Pons (tissue), 1 donor: ENCODE data around the gene SF3A1.
A peak's percentile ranks its signal among the peaks of the same experiment; 100 is the strongest.
"Not testable (repeated sequence)": the region's sequence is repeated elsewhere in the genome, so short reads cannot be mapped to it uniquely, and the experiment has no call there.

Source experiments
- DNase-seq: peaks from one replicate; pipeline ENCODE4 v3.0.0-alpha.2; 2016; ENCODE audit warnings: low spot score

Gene SF3A1, protein sequence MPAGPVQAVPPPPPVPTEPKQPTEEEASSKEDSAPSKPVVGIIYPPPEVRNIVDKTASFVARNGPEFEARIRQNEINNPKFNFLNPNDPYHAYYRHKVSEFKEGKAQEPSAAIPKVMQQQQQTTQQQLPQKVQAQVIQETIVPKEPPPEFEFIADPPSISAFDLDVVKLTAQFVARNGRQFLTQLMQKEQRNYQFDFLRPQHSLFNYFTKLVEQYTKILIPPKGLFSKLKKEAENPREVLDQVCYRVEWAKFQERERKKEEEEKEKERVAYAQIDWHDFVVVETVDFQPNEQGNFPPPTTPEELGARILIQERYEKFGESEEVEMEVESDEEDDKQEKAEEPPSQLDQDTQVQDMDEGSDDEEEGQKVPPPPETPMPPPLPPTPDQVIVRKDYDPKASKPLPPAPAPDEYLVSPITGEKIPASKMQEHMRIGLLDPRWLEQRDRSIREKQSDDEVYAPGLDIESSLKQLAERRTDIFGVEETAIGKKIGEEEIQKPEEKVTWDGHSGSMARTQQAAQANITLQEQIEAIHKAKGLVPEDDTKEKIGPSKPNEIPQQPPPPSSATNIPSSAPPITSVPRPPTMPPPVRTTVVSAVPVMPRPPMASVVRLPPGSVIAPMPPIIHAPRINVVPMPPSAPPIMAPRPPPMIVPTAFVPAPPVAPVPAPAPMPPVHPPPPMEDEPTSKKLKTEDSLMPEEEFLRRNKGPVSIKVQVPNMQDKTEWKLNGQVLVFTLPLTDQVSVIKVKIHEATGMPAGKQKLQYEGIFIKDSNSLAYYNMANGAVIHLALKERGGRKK

DNA sequence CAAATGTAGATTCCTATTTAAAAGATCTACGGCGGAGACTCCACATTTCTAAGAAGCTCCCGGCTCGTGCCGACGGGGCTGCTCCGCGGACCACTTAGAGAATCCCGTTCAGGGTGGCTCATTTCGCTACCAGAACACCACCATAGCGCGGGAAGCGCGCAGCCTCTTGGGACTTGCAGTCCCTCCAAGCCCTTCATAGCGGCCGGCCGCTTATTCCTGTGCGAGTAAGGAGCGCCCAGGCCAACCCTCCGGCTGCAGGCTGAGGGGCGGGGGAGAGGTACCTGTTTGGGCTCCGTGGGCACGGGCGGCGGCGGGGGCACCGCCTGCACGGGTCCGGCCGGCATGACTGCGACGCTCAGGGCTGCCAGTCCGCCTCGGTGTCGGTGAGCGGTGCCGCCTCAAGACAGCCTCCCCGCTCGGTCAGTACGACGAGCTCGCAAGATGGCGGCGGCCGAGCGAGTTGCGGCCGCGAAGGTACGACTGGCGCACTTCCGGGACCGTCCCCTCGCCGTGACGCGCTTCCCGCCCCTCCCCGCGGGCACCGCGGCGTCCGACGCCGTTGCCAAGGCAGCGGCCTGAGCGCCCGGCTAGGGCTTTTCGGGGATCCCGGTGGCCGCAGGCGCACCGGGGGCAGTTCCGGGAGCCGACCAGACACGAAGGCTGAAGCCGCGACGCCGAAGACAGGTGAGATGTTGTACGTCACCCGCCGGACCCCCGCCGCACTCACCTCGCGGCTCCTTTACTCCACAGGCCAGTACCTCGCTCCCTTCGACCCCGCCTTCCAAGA is at the start of gene SF3A1, which contains the start of gene CCDC157:
TSS of gene SF3A1 (minus strand) at position 446 of the 787 bp plus-strand sequence. CDS start at position 344, 102 bp downstream.
TSS of gene CCDC157 (plus strand) at position 559 of the 787 bp plus-strand sequence. CDS start 8,994 bp downstream, outside the sequence.
- DNase-seq = peak; percentile 85

DNA sequence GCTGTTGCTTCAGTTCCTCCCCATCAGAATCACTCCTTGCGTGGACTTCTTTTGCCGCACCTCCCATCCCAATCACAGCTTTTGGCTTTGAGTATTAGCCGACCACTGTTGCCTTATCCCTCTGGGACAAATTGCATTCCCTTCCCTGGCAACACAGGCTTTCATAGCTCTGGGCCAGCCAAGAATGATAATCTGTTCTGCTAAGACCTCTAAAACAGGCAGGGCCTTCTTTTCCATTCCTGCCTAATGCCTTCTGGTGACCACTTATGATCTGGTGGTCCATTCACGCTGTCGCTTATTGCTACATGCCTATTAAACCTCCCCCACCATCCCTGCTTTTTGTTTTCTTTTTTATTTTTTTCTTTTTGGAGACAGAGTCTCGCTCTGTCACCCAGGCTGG is 49.7 kb upstream of the SF3A1 start:
- DNase-seq = no peak

DNA sequence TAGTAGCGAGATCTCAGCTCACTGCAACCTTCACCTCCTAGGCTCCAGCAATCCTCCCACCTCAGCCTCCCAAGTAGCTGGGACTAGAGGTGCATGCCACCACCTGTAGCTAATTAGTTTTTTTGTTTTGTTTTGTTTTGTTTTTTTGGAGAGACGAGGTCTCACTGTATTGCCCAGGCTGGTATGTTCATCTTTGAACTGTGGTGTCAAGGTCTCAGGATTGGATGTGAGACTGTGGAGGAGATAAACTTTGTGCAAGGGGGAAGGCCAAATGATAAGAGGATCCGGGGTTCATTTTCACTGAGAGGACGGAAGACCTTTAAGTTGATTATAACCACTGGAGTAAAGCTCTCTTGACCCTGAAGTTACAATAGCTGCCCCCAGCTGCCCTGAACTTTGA is 49.0 kb upstream of the SF3A1 start:
- no peak for DNase-seq

DNA sequence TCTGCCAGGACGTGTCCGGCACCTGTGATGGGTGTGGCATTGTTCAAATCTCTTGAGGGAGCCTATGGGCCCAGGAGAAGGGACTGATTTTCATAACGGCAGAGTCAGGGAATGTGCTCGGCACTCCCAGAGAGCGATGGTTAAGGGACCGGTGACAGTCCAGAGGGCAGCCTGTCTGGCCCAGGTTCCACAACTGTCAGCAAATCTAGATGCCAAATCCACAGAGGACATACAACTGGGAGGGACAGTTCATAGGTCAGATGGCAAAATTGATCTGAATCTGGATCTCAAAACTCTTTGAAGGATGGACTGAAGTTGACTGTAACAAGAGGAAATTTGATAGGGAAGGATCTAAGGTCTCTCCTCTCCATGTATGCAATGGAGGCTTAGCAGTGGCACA is 47.6 kb upstream of the SF3A1 start:
- no peak for DNase-seq

DNA sequence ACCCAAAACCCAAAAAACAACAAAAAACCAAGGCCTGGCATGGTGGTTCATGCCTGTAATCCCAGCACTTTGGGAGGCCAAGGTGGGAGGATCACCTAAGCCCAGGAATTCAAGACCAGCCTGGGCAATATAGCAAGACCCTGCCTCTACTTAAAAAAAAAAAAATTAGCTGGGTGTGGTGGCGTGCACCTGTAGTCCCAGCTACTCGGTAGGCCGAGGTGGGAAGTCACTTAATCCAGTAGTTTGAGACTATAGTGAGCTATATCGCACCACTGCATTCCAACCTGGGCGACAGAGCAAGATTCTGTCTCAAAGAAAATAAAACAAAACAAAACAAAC is 46.0 kb upstream of the SF3A1 start:
- not testable (repeated sequence) for DNase-seq

DNA sequence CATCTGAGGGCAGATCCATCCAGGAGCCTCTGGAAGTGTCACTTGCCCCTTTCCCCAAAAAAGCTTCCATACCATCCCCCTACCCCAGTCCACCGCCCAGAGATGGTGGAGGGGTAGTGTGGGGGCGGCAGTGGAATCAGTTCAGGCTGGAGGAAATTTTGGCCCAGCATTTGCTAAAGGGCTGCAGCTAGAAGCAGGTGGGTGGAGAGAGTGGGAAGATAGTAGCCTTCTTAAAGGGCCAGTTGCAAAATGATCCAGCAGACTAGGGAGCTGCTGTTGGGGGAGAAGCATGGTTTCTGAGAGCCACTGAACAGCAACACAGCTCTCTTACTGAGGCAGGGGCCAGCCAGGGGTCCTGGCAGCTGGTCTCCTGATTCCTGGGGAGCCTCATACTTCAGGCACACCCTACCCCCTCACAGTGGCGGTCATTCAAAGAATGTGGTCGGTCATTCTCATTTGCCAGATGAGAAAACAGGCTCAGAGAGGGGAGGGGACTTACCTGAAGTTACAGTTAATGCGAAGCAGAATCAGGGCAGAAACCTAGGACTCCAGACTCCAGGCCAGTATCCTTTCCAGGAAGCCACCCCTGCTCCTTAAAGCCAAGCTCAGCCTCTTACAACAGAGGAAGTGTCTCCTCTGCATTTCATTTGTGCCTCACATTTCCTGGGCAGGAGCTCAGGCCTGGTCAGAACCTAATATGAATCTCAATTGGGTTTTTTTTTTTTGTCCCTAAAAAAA is 45.5 kb upstream of the SF3A1 start:
- no peak for DNase-seq

DNA sequence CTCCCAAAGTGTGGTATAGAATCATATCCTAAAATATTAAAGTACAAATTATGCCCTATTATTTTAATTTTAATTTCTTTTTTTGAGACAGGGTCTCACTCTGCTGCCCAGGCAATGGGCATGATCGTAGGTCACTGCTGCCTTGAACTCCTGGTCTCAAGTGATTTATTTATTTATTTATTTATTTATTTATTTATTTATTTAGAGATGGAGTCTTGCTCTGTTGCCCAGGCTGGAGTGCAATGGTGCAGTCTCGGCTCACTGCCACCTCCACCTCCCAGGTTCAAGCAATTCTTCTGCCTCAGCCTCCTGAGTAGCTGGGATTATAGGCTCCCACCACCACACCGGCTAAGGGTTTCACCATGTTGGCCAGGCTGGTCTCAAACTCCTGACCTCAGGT is 44.3 kb upstream of the SF3A1 start:
- DNase-seq = not testable (repeated sequence)

DNA sequence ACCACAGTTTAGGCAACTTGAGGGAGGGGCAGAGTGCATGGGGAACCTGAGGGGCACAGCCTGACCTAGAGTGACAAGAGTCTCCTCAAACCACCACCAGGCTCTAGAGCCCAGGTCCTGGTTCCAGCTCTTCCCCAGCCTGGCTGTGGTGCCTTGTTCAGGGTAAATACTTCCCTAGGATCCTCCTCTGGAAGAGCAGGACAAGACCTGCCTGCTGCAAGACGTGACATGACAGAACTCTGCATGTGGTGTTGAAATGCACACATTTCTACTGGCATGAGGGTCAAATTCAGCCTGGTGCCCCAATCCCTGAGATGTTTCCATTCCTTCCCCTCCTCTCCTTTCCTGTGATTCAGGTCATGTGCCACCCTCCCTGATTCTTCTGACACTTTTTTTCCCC is 43.5 kb upstream of the SF3A1 start:
- DNase-seq = no peak

DNA sequence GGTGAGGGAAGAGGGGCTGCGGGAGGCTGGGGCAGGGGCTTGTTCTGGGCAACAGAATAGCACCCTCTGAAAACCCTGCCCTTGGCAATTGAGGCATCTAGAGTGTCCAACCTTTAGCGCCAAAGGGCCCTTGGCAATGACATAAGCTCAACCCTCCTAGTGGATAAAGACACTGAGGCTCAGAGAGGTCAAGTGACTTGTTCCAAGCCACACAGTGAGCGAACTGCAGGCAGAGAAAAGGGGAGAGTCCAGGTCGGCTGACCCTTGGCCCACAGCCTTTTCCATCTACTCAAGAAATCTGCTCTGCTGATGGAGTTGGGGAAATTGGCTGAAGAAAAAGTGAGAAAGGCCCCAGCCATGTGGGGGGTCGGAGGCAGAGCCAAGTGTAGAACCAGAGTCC is 43.0 kb upstream of the SF3A1 start:
- no peak for DNase-seq

DNA sequence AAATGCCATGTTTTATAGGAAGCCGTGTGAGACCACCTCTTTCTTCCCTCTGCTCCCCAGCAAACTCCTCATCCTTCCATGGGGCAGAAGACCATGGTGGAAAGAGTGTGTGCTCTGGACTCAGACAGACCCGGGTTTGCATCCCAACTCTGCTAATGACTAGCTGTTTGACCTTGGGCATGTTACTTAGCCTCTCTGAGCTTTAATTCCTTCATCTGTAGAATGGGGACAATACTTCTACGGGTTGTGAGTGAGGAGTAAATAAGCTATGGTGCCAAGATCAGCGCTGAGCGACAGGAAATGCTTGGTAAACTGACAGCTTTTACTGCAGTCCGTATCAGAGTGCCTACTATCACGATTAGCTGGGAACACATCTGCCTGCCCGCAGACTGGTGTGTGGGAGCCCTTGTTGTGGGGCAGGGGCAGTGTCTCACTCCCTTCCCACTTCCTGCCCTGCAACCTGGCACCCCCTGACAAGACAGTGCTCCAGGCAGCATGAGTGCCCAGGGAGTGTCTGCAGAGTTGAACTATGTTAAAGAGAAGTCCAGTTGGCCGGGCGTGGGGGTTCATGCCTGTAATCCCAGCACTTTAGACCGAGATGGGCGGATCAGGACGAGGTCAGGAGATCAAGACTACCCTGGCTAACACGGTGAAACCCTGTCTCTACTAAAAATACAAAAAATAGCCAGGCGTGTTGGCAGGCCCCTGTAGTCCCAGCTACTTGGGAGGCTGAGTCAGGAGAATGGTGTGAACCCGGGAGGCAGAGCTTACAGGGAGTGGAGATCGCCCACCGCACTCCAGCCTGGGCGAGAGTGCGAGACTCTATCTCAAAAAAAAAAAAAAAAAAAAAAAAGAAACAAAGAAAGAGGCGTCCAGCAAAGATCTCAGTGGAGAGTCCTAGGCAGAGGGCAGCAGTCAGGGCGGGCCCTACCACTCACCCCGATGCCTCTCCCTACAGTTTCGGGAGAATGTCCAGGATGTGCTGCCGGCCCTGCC is 42.3 kb upstream of the SF3A1 start:
- no peak for DNase-seq

DNA sequence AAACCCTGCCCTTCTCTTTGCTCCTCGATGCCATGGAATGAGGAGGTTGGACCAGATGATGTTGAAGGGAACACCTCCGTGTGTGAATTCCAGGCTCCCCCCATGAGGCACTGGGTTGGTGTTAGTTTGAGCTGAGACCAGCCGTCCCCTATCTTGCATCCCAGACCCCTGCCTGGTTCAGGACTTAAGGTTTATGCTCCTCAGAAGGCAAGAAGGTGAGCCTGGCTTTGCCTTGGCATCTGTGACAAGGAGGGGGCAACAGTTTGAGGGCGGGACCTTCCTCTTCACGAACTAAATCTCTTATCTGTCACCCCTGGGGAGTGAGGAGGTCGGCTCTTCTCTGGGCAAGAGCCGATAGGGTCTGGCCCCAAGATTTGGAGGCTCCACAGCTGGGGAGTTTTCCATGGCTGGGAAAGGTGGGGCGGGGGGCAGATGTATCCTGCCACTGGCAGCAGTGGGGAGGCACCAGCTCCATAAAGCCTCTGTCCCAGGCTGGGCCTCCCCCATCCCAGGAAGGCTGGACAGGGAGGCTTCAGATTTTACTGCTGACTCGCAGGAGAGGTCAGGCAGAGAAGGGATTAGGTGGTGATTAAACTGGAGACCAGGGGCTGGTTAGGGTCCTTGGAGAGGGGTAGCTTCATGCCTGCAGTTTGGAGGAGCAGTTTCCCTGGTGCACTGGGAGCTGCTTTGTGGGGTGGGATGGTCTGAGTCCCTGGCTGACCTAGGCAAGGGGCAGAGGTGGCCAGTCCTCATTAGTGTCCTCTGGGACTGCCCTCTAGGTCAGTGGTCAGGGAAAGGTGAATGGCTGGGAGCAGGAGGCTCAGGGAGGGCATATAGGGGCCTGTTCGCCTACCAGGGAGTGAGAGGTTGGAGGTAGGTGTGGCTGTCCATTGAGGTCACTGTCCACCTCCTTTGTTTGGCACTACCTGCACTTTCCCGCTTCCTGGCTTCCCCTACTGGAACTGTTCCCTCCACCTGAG is 41.3 kb upstream of the SF3A1 start:
- DNase-seq = no peak

DNA sequence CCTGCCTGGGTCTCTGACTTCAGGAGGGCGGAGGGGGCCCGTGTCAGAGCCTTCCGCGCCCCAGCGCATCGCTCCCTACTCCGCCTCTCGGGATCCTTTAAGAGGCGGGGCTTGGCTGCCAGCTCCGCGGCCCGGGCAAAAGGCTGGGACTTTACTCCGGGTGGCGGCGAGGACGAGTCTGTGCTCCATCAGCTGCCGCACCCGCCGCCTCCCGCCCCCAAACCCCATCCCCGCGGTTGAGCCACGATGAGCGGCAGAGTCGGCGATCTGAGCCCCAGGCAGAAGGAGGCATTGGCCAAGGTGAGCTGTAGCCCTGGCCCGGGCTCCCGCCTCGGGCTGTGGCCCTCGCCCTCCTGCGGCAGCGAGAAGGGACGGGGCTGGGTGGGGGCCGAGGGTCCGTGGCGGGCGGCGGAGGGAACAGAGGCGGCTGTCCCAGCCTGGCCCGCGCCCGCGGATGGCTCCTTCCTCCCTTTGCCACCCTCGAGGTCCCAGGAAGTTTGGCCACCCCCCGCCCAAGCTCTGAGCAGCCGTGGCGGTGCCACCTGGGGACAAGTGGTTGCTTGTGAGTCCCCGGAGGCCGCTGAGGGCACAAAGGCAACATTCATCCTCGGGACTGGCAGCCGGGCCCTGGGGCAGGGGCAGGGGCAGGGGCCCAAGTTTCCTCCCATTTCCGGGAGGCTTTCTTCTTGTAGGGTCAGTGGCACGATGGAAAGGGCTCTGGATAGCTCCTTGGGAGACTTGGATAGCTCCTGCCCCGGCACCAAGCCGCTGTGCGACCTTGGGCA is 40.4 kb upstream of the SF3A1 start, which contains the start of gene SEC14L2:
TSS of gene SEC14L2 (plus strand) at position 148 of the 785 bp plus-strand sequence. CDS start at position 247, 99 bp downstream.
- peak; percentile 69 for DNase-seq

DNA sequence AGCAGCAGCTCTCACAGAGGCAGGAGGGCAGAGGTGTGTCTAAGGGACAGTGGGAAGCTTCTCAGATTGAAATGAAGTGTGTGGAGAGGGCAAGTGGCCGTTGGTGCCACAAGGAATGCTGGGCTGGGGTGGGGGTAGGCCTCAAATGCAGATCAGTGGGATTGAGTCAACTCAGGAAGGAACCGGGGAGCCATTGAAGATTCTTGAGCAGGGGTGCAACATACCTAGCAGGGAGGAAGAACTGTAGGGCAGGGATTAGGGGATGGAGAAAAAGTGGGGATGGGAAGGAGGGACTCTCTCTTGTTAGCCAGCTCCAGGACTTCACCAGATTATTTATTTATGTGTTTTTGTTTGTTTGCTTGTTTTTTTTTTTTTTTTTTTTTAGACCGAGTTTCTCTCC is 37.2 kb upstream of the SF3A1 start:
- DNase-seq = no peak

DNA sequence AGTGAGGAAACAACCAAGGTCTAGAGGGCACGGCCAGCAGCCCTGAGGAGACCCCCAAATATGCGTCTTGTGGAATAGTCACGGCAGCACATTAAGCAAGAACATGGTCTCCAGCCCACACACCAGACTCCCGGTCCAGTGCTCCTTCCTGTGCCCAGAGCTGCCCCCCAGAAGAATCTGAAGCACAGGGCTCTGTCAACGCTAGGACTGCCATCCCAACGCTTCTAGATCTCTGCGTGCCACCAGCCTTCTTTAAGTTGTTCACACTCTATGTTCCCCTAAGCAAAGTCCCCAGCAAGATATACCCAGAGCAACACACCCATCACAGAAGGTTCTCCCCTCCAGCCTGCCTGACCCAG is 36.6 kb upstream of the SF3A1 start:
- DNase-seq = no peak

DNA sequence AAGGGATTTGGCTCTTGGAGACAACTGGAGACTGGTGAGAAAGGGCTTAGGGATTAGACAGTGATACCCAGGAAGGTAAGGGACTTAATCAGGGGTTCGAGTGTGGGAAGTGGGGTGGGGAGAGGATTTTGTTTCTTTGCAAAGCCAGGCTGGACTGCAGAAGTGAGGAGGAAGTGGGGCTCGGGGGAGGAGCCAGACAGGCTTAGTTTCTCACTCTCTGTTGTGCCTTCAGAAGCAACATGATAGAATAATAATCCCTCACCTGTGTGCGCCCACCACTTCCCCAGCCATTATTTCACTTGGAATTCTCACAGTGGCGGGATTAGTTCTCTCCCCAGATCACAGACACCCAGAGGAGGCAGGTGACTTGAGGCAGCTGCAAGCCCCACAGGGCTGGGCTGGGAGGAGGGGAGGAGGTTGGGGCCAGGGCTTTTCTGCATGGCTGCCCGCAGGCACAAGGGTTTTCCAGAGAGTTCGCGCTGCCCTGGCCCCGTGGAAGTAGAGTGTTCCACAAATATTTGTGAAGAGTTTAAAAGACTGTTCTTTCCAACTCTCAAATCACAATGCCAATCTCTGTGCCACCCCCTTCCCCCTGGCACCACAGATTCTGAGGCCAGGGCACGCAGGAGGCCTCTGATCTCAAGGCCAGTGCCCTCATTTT is 36.1 kb upstream of the SF3A1 start:
- no peak for DNase-seq

DNA sequence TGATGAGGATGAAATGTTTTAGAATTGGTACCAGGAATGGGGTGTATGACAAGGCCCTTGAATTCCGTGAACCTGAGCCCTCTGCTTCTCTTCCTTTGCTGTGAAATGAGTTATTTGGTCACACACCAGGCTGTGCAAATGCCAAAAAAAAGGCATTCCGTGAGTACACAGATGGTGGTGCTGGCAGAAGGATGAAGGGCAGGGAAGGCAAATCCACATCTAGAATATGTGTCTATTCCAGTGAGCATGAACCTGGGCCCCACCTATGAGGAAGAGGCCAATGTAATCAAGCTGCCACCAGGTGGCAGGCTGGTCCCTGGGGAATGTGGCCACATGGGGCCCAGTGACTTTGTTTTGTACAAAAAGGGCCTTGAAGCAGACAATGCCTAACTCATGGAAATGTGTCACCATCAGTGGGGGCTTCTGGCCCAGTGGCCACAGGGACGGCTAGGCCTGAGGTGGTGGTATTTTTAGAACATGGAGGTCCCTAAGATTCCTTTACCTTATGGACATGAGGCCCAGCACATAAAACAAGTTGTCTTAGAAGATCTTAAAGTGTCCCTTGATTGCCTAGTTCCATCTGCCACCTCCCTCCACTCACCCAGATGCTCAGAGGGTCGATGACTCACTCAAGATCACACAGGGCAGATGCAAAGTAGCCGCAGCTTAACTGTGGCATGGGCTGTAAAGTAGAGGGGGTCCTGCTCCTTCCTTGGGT is 34.4 kb upstream of the SF3A1 start:
- peak; percentile 89 for DNase-seq
